SK-N-SH treated with all-trans-retinoic acid at 6 μM for 48 hours (cell line): Measurements from ENCODE around the gene XAB2.

Source experiments
- ATAC-seq: fragments of 200-7000 bp; cut with Tn5 transposase; 3 replicates; pipeline ENCODE4 v1.9.1; 2020; ENCODE audit warnings: mild to moderate bottlenecking, moderate library complexity
- ARNTL ChIP-seq: fragments of 450-650 bp; formaldehyde crosslinking; IDR thresholded peaks from 2 replicates; pipeline ENCODE4 v1.5.0; 2020; ENCODE audit warnings: low read depth, mild to moderate bottlenecking, moderate library complexity, borderline replicate concordance
- BACH2 ChIP-seq: fragments of 250-450 bp; sonication (Bioruptor Pico); IDR thresholded peaks from 2 replicates; pipeline ENCODE4 v1.9.0; 2021; ENCODE audit warnings: mild to moderate bottlenecking, borderline replicate concordance
- CREB5 ChIP-seq: fragments of 250-450 bp; sonication (Bioruptor Pico); IDR thresholded peaks from 2 replicates; pipeline ENCODE4 v1.5.1; 2020; ENCODE audit warnings: low read depth, mild to moderate bottlenecking, moderate library complexity
- CSDC2 ChIP-seq: fragments of 250-450 bp; sonication (Bioruptor Pico); IDR thresholded peaks from 2 replicates; pipeline ENCODE4 v1.5.0; 2020; ENCODE audit warnings: mild to moderate bottlenecking, moderate library complexity
- ESRRG ChIP-seq: fragments of 250-450 bp; sonication (Bioruptor Pico); IDR thresholded peaks from 2 replicates; pipeline ENCODE4 v1.6.1; 2021; ENCODE audit warnings: mild to moderate bottlenecking
- GLIS3 ChIP-seq: fragments of 250-450 bp; sonication (Bioruptor Pico); IDR thresholded peaks from 2 replicates; pipeline ENCODE4 v1.5.0; 2020; ENCODE audit warnings: mild to moderate bottlenecking, moderate library complexity
- ISL1 ChIP-seq: fragments of 250-450 bp; sonication (Bioruptor Pico); IDR thresholded peaks from 2 replicates; pipeline ENCODE4 v2.1.2; 2022; ENCODE audit warnings: mild to moderate bottlenecking, moderate library complexity
- OSR1 ChIP-seq: fragments of 250-450 bp; sonication (Bioruptor Pico); IDR thresholded peaks from 2 replicates; pipeline ENCODE4 v1.8.0; 2022; ENCODE audit warnings: moderate library complexity, mild to moderate bottlenecking, inconsistent platforms
- PATZ1 ChIP-seq: fragments of 250-450 bp; sonication (Bioruptor Pico); IDR thresholded peaks from 2 replicates; pipeline ENCODE4 v1.8.0; 2020; ENCODE audit warnings: mild to moderate bottlenecking, moderate library complexity, borderline replicate concordance
- PPARA ChIP-seq: fragments of 250-450 bp; sonication (Bioruptor Pico); IDR thresholded peaks from 2 replicates; pipeline ENCODE4 v1.5.0; 2020; ENCODE audit warnings: mild to moderate bottlenecking, borderline replicate concordance
- RARB ChIP-seq: fragments of 250-450 bp; sonication (Bioruptor Pico); IDR thresholded peaks from 2 replicates; pipeline ENCODE4 v1.8.0; 2021; ENCODE audit warnings: mild to moderate bottlenecking, moderate library complexity
- SNAI2 ChIP-seq: fragments of 250-450 bp; sonication (Bioruptor Pico); IDR thresholded peaks from 2 replicates; pipeline ENCODE4 v1.5.0; 2020; ENCODE audit warnings: mild to moderate bottlenecking, moderate library complexity
- TCF4 ChIP-seq: fragments of 250-450 bp; sonication (Bioruptor Pico); IDR thresholded peaks from 2 replicates; pipeline ENCODE4 v1.8.0; 2021; ENCODE audit warnings: mild to moderate bottlenecking, moderate library complexity, borderline replicate concordance
- ZC3H10 ChIP-seq: fragments of 250-450 bp; sonication (Bioruptor Pico); IDR thresholded peaks from 2 replicates; pipeline ENCODE4 v1.5.1; 2021; ENCODE audit warnings: mild to moderate bottlenecking, moderate library complexity
- ZFP3 ChIP-seq: fragments of 250-450 bp; sonication (Bioruptor Pico); IDR thresholded peaks from 2 replicates; pipeline ENCODE4 v1.5.0; 2020; ENCODE audit warnings: mild to moderate bottlenecking, moderate library complexity
- ZFP30 ChIP-seq: fragments of 450-650 bp; formaldehyde crosslinking; IDR thresholded peaks from 2 replicates; pipeline ENCODE4 v1.5.0; 2022; ENCODE audit warnings: mild to moderate bottlenecking, moderate library complexity
- ZNF70 ChIP-seq: fragments of 450-650 bp; formaldehyde crosslinking; IDR thresholded peaks from 2 replicates; pipeline ENCODE4 v1.5.0; 2020; ENCODE audit warnings: mild to moderate bottlenecking, moderate library complexity
- ZNF8 ChIP-seq: fragments of 450-650 bp; formaldehyde crosslinking; IDR thresholded peaks from 2 replicates; pipeline ENCODE4 v1.5.0; 2020; ENCODE audit warnings: mild to moderate bottlenecking, moderate library complexity
- TF ChIP-seq, protein P1 (sequence below): fragments of 250-450 bp; sonication (Bioruptor Pico); IDR thresholded peaks from 2 replicates; pipeline ENCODE4 v1.8.0; 2021; ENCODE audit warnings: low read depth, mild to moderate bottlenecking, moderate library complexity, borderline replicate concordance
- TF ChIP-seq, protein P2 (sequence below): fragments of 250-450 bp; sonication (Bioruptor Pico); IDR thresholded peaks from 2 replicates; pipeline ENCODE4 v1.5.0; 2020; ENCODE audit warnings: mild to moderate bottlenecking, moderate library complexity

XAB2 gene

GRCh38 chr19:7602935-7603497 lies 26.3 kb downstream of the XAB2 start:
- ATAC-seq = no peak
- no peak for TF ChIP-seq ZFP3 (CRISPR knock-in tag)
- TF ChIP-seq ZFP30 = no peak
- TF ChIP-seq OSR1 = no peak
- TF ChIP-seq CREB5 (CRISPR knock-in tag) = no peak
- no peak for TF ChIP-seq PATZ1 (CRISPR knock-in tag)
- TF ChIP-seq SNAI2 (CRISPR knock-in tag) = no peak
- TF ChIP-seq, protein P1, sequence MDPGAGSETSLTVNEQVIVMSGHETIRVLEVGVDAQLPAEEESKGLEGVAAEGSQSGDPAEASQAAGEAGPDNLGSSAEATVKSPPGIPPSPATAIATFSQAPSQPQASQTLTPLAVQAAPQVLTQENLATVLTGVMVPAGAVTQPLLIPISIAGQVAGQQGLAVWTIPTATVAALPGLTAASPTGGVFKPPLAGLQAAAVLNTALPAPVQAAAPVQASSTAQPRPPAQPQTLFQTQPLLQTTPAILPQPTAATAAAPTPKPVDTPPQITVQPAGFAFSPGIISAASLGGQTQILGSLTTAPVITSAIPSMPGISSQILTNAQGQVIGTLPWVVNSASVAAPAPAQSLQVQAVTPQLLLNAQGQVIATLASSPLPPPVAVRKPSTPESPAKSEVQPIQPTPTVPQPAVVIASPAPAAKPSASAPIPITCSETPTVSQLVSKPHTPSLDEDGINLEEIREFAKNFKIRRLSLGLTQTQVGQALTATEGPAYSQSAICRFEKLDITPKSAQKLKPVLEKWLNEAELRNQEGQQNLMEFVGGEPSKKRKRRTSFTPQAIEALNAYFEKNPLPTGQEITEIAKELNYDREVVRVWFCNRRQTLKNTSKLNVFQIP (CRISPR knock-in tag) = no peak
- TF ChIP-seq ISL1 (CRISPR knock-in tag) = no peak
- TF ChIP-seq ZNF8 (CRISPR knock-in tag) = no peak
- no peak for TF ChIP-seq GLIS3 (CRISPR knock-in tag)
- no peak for TF ChIP-seq CSDC2 (CRISPR knock-in tag)
- no peak for TF ChIP-seq BACH2
- TF ChIP-seq ZNF70 = no peak
- no peak for TF ChIP-seq ARNTL (CRISPR knock-in tag)
- TF ChIP-seq, protein P2, sequence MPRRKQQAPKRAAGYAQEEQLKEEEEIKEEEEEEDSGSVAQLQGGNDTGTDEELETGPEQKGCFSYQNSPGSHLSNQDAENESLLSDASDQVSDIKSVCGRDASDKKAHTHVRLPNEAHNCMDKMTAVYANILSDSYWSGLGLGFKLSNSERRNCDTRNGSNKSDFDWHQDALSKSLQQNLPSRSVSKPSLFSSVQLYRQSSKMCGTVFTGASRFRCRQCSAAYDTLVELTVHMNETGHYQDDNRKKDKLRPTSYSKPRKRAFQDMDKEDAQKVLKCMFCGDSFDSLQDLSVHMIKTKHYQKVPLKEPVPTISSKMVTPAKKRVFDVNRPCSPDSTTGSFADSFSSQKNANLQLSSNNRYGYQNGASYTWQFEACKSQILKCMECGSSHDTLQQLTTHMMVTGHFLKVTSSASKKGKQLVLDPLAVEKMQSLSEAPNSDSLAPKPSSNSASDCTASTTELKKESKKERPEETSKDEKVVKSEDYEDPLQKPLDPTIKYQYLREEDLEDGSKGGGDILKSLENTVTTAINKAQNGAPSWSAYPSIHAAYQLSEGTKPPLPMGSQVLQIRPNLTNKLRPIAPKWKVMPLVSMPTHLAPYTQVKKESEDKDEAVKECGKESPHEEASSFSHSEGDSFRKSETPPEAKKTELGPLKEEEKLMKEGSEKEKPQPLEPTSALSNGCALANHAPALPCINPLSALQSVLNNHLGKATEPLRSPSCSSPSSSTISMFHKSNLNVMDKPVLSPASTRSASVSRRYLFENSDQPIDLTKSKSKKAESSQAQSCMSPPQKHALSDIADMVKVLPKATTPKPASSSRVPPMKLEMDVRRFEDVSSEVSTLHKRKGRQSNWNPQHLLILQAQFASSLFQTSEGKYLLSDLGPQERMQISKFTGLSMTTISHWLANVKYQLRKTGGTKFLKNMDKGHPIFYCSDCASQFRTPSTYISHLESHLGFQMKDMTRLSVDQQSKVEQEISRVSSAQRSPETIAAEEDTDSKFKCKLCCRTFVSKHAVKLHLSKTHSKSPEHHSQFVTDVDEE (CRISPR knock-in tag) = no peak
- TF ChIP-seq, all 23 proteins: peak for 0

DNA sequence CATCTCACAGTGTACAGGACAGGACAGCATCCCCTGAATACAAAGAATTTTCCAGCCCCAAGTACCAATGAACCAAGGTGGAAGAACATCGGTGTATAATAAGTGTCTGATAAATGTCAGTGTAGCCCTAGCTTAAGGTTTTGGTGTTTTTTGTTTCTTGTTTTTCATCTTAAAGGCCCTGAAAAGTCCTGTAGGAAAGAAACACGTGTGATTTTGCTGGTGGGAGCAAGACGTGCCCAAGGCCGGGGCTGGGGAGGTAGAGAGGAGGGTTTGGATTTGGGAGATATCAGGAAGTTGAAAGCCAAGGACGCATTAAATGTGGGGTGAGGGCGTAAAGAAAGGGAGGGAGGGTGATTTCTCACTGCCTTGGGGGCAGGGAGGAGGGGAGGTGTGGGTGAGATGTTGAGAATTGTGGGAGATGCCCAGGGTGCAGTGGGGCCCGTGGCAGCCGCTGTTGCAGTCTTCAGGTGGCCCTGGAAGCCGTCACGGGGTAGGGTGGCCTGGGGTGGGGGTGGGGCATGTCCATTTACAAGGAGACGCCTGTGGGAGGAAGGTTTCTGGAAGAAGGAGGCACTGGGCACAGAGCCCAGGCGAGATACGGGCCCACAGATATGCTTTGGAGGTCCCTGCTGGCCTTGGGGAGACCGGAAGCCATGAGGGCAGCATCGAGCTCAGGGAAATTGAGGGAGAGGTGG lies 27.0 kb downstream of the XAB2 start:
- no peak for TF ChIP-seq PPARA (CRISPR knock-in tag)
- TF ChIP-seq ZC3H10 (CRISPR knock-in tag) = no peak
- no peak for TF ChIP-seq SNAI2 (CRISPR knock-in tag)
- no peak for TF ChIP-seq CREB5 (CRISPR knock-in tag)
- TF ChIP-seq TCF4 (CRISPR knock-in tag) = no peak
- no peak for TF ChIP-seq ARNTL (CRISPR knock-in tag)
- ATAC-seq = no peak

GRCh38 chr19:7600721-7601120 lies 28.6 kb downstream of the XAB2 start:
- ATAC-seq = no peak
- TF ChIP-seq ISL1 (CRISPR knock-in tag) (no peak), ZNF8 (CRISPR knock-in tag) (no peak), BACH2 (no peak), ARNTL (CRISPR knock-in tag) (no peak), ZFP3 (CRISPR knock-in tag) (no peak), CSDC2 (CRISPR knock-in tag) (no peak), ESRRG (no peak), GLIS3 (CRISPR knock-in tag) (no peak), RARB (no peak), PPARA (CRISPR knock-in tag) (no peak), CREB5 (CRISPR knock-in tag) (no peak), SNAI2 (CRISPR knock-in tag) (no peak), TCF4 (CRISPR knock-in tag) (no peak)
- TF ChIP-seq, protein P1 (CRISPR knock-in tag) = no peak
- TF ChIP-seq, protein P2 (CRISPR knock-in tag) = no peak
